Smooth muscle cell (in vitro differentiated cells): ENCODE data around the gene CSRP1. TPM values are rescaled to one million over a fixed set of nuclear protein-coding genes. Genes with fewer than 3 reads are reported as not detected.

Experiments used
- DNase-seq: peaks from one replicate; lab custom pipeline; 2025; ENCODE audit not compliant: unreplicated experiment; lab: John Stamatoyannopoulos, UW
- H2AFZ ChIP-seq: fragments of 200-600 bp; sonication (generic); 2 replicates; pipeline ENCODE4 v1.6.0; 2016; ENCODE audit warnings: antibody characterized with exemption, low read depth, mild to moderate bottlenecking
- H3F3A ChIP-seq: fragments of 200-600 bp; sonication (generic); 2 replicates; pipeline ENCODE4 v1.6.0; 2017; ENCODE audit warnings: antibody characterized with exemption, low read depth
- H3K27ac ChIP-seq: fragments of 200-600 bp; sonication (generic); 2 replicates; pipeline ENCODE4 v1.5.1; 2016; ENCODE audit warnings: low read depth, mild to moderate bottlenecking
- H3K27me3 ChIP-seq: fragments of 200-600 bp; sonication (generic); 2 replicates; pipeline ENCODE4 v1.6.1; 2016; ENCODE audit warnings: low read depth, mild to moderate bottlenecking
- H3K36me3 ChIP-seq: fragments of 200-600 bp; sonication (generic); 2 replicates; pipeline ENCODE4 v1.5.1; 2016; ENCODE audit warnings: low read depth
- H3K4me1 ChIP-seq: fragments of 200-600 bp; sonication (generic); 2 replicates; pipeline ENCODE4 v1.5.1; 2016; ENCODE audit warnings: low read depth
- H3K4me2 ChIP-seq: fragments of 200-600 bp; sonication (generic); 2 replicates; pipeline ENCODE4 v1.6.0; 2016; ENCODE audit warnings: mild to moderate bottlenecking
- H3K4me3 ChIP-seq: fragments of 200-600 bp; sonication (generic); 2 replicates; pipeline ENCODE4 v1.5.1; 2016; ENCODE audit warnings: mild to moderate bottlenecking
- H3K79me2 ChIP-seq: fragments of 200-600 bp; sonication (generic); 2 replicates; pipeline ENCODE4 v1.6.0; 2016; ENCODE audit warnings: low read depth, mild to moderate bottlenecking
- H3K9ac ChIP-seq: fragments of 200-600 bp; sonication (generic); 2 replicates; pipeline ENCODE4 v1.6.0; 2016; ENCODE audit warnings: low read depth
- H3K9me3 ChIP-seq: fragments of 200-600 bp; sonication (generic); replicated peaks from 2 replicates; pipeline ENCODE4 v1.5.1; 2016; ENCODE audit warnings: low read depth
- H4K20me1 ChIP-seq: fragments of 200-600 bp; sonication (generic); 2 replicates; pipeline ENCODE4 v1.6.0; 2016; ENCODE audit warnings: low read depth
- CTCF ChIP-seq: fragments of 200-600 bp; sonication (generic); IDR thresholded peaks from 2 replicates; pipeline ENCODE4 v1.5.1; 2017; ENCODE audit warnings: borderline replicate concordance, mild to moderate bottlenecking, antibody characterized with exemption; ENCODE audit not compliant: insufficient read depth, poor library complexity, severe bottlenecking
- WGBS: methylation state at CpG from one replicate; pipeline ENCODE4 v1.1.7; 2016; ENCODE audit warnings: low lambda C conversion rate; 5-methylcytosine and 5-hydroxymethylcytosine counted together
- polyA plus RNA-seq: library from polyadenylated mRNA; unstranded; fragments of >200 nt; fragmentation: Nextera tagmentation; extraction: Ambion mirVana; gene quantifications from 2 replicates; pipeline ENCODE4 v1.2.1, GENCODE V29; 2016
- total RNA-seq: library from RNA; depleted of rRNA; stranded (reverse); fragments of >200 nt; gene quantifications from 2 replicates; pipeline ENCODE4 v1.2.3, GENCODE V29; 2014

Gene CSRP1
- total and polyA plus RNA-seq, 2 experiments from 2014 or later = 202 to 345 TPM

GRCh38 chr1:201540846-201541735, 34.2 kb upstream of the CSRP1 start:
- peaks cover 51% of the 10 kb centered on the region for H3K4me1 ChIP-seq

DNA sequence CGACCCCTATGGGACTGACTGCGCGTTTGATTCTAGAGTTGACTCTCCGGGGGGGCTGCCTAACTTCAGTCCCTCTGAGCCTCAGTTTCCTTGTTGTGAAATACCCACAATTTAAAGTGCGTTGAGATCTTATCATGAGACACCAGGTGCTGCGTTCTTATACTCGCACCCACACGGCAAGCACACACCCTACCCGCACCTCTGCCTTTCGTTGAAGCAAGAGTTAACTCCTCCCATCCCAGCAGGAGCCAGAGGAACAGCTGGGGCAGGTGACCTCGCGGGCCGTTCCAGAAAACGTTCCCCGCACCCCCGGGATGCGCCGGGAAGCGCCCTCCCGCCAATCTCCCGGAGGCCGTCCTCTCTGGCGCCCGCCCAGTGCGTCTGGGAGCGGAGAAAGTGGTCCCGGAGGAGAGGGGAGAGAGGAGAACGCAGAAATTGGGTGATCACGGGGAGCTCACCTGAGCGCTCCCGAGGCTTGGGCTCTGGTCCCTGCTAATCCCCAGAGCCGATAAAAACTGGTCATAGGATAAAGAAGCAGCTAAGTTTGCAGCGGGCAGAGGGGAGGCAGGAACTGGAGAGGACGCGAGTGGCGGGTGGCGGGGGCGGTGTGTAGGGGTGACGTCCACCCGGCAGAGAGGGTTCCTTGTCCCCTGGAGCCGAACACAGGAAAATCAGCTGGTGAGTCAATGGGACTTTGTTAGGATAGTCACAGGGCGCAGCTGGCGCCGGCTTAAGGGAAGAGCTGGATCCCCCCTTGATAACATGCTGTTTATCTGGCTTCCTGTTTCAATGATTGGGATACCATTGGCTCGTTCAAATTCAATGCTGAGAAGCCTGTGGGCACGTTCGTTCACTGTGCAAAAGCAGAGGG, 32.9 kb upstream of the CSRP1 start:
- Histone ChIP-seq H2AFZ (peak overlapping the region; percentile 39), H3F3A (peaks cover 55% of the 10 kb centered on the region), H3K36me3 (no peaks in the 10 kb centered on the region), H3K9me3 (no peaks in the 10 kb centered on the region), H4K20me1 (peaks cover 3% of the 10 kb centered on the region), H3K27ac (peak overlapping the region; percentile 94), H3K9ac (peak overlapping the region; percentile 84), H3K4me1 (peaks cover 45% of the 10 kb centered on the region), H3K4me3 (peak overlapping the region; percentile 68), H3K4me2 (peak overlapping the region; percentile 97), H3K79me2 (peaks cover 48% of the 10 kb centered on the region), H3K27me3 (no peaks in the 10 kb centered on the region)
- WGBS = under 1% methylated on average over 47 of the region's 47 CpGs
- no peak for DNase-seq
- no peak for TF ChIP-seq CTCF

More at GRCh38 chr1:201540846-201541735, 34.2 kb upstream of the CSRP1 start:
- no peaks in the 10 kb centered on the region for H3K9me3 ChIP-seq
- 71% methylated on average over 12 of the region's 12 CpGs for whole genome bisulfite sequencing
- H3K27ac ChIP-seq = peak overlapping the region; percentile 94
- H3F3A ChIP-seq = peaks cover 43% of the 10 kb centered on the region
- peak overlapping the region; percentile 97 for H3K4me2 ChIP-seq
- peaks cover 15% of the 10 kb centered on the region for H4K20me1 ChIP-seq
- no peaks in the 10 kb centered on the region for H3K27me3 ChIP-seq
- H3K4me3 ChIP-seq = peak overlapping the region; percentile 68
- no peak overlapping the region for H2AFZ ChIP-seq
- H3K36me3 ChIP-seq = no peaks in the 10 kb centered on the region
- DNase-seq = no peak
- peak overlapping the region; percentile 84 for H3K9ac ChIP-seq
- no peak for TF ChIP-seq CTCF
- peaks cover 61% of the 10 kb centered on the region for H3K79me2 ChIP-seq

GRCh38 chr1:201538612-201539551, 32.0 kb upstream of the CSRP1 start, which contains the start of gene NAV1:
Gene NAV1 (plus strand): TSS chr1:201539127. CDS start chr1:201622885, 83,758 bp downstream.
- Histone ChIP-seq H4K20me1 (no peaks in the 10 kb centered on the region), H3F3A (peaks cover 61% of the 10 kb centered on the region), H3K9ac (peak within 1 kb of the TSS; percentile 84), H3K4me3 (peak within 1 kb of the TSS; percentile 68), H3K9me3 (no peaks in the 10 kb centered on the region), H3K4me1 (peaks cover 38% of the 10 kb centered on the region), H3K27me3 (no peaks in the 10 kb centered on the region), H3K79me2 (peaks cover 39% of the 10 kb centered on the region), H3K27ac (peak within 1 kb of the TSS; percentile 94), H2AFZ (peak within 1 kb of the TSS; percentile 64), H3K4me2 (peak within 1 kb of the TSS; percentile 97), H3K36me3 (no peaks in the 10 kb centered on the region)
- DNase-seq = peak; percentile 55
- under 1% methylated on average over 70 of the region's 93 CpGs for WGBS
- TF ChIP-seq CTCF = no peak
